Neural progenitor cell (in vitro differentiated cells): ENCODE results near the gene SLBP. TPM values are rescaled to one million over a fixed set of nuclear protein-coding genes. Genes with fewer than 3 reads are reported as not detected.

ENCODE experiments used
- DNase-seq: peaks from one replicate; pipeline ENCODE4 v3.0.0-alpha.2; 2016; ENCODE audit warnings: low spot score
- H2AFZ ChIP-seq: fragments of 200-600 bp; sonication (generic); replicated peaks from 2 replicates; pipeline ENCODE4 v1.6.1; 2016; ENCODE audit warnings: antibody characterized with exemption
- H3F3A ChIP-seq: fragments of 200-600 bp; sonication (generic); 2 replicates; pipeline ENCODE4 v1.6.1; 2016; ENCODE audit warnings: antibody characterized with exemption, low read depth
- H3K27ac ChIP-seq: fragments of 200-600 bp; sonication (generic); 2 replicates; pipeline ENCODE4 v1.5.1; 2016; ENCODE audit warnings: mild to moderate bottlenecking
- H3K27me3 ChIP-seq: fragments of 200-600 bp; sonication (generic); 2 replicates; pipeline ENCODE4 v1.6.1; 2016; ENCODE audit warnings: mild to moderate bottlenecking, moderate library complexity
- H3K36me3 ChIP-seq: fragments of 200-600 bp; sonication (generic); 2 replicates; pipeline ENCODE4 v1.5.1; 2016
- H3K4me1 ChIP-seq: fragments of 200-600 bp; sonication (generic); 2 replicates; pipeline ENCODE4 v1.6.1; 2016; ENCODE audit warnings: mixed run types
- H3K4me2 ChIP-seq: fragments of 200-600 bp; sonication (generic); 2 replicates; pipeline ENCODE4 v1.6.1; 2016
- H3K4me3 ChIP-seq: fragments of 200-600 bp; sonication (generic); 2 replicates; pipeline ENCODE4 v1.5.1; 2016
- H3K79me2 ChIP-seq: fragments of 200-600 bp; sonication (generic); 2 replicates; pipeline ENCODE4 v1.6.1; 2016; ENCODE audit warnings: low read depth
- H3K9ac ChIP-seq: fragments of 200-600 bp; sonication (generic); 2 replicates; pipeline ENCODE4 v1.6.1; 2016
- H3K9me3 ChIP-seq: fragments of 200-600 bp; sonication (generic); 2 replicates; pipeline ENCODE4 v1.5.1; 2016; ENCODE audit warnings: low read depth
- H4K20me1 ChIP-seq: fragments of 200-600 bp; sonication (generic); 2 replicates; pipeline ENCODE4 v1.6.1; 2016; ENCODE audit warnings: low read depth
- H3K27ac Mint-ChIP-seq: 3 replicates; pipeline ENCODE4 v1.8.0; 2021; ENCODE audit warnings: mixed read lengths
- H3K27me3 Mint-ChIP-seq: 2 replicates; pipeline ENCODE4 v1.8.0; 2022; ENCODE audit warnings: low read depth, mild to moderate bottlenecking, inconsistent platforms, moderate library complexity, mixed read lengths; ENCODE audit not compliant: insufficient read depth
- H3K36me3 Mint-ChIP-seq: 3 replicates; pipeline ENCODE4 v1.8.0; 2021; ENCODE audit warnings: mixed read lengths
- H3K4me1 Mint-ChIP-seq: 3 replicates; pipeline ENCODE4 v1.8.0; 2021; ENCODE audit warnings: mixed read lengths
- H3K4me3 Mint-ChIP-seq: 3 replicates; pipeline ENCODE4 v1.8.0; 2021; ENCODE audit warnings: mild to moderate bottlenecking, moderate library complexity, mixed read lengths
- H3K9me3 Mint-ChIP-seq: 3 replicates; pipeline ENCODE4 v1.8.0; 2020; ENCODE audit warnings: mixed read lengths
- CTCF ChIP-seq: fragments of 200-600 bp; sonication (generic); IDR thresholded peaks from 2 replicates; pipeline ENCODE4 v1.5.1; 2017; ENCODE audit warnings: antibody characterized with exemption, mild to moderate bottlenecking
- EZH2 ChIP-seq: fragments of 200-600 bp; sonication (generic); IDR thresholded peaks from 2 replicates; pipeline ENCODE4 v1.6.1; 2017; ENCODE audit warnings: antibody characterized with exemption, mild to moderate bottlenecking, moderate library complexity
- EZH2phosphoT487 ChIP-seq: fragments of 200-600 bp; sonication (generic); IDR thresholded peaks from 2 replicates; pipeline ENCODE4 v1.6.1; 2017; ENCODE audit warnings: antibody characterized with exemption
- total RNA-seq: library from RNA; depleted of rRNA; stranded (reverse); fragments of >200 nt; gene quantifications from 2 replicates; pipeline ENCODE4 v1.2.3, GENCODE V29; 2015; ENCODE audit warnings: low replicate concordance

The SLBP gene
- total RNA-seq, 1 donor from 2014 or later: 119 TPM

- Mint-ChIP-seq H3K36me3 (peaks cover 6% of the 10 kb centered on the region), H3K4me1 (peaks cover 15% of the 10 kb centered on the region), H3K9me3 (no peaks in the 10 kb centered on the region), H3K27ac (no peak within 1 kb of the TSS), H3K4me3 (peak within 1 kb of the TSS; percentile 87), H3K27me3 (peaks cover 8% of the 10 kb centered on the region)
- Histone ChIP-seq H3K4me1 (no peaks in the 10 kb centered on the region), H3K4me2 (peak within 1 kb of the TSS; percentile 93), H3F3A (peaks cover 41% of the 10 kb centered on the region), H3K9me3 (no peaks in the 10 kb centered on the region), H3K9ac (no peak within 1 kb of the TSS), H3K27ac (no peak within 1 kb of the TSS), H4K20me1 (no peaks in the 10 kb centered on the region), H3K79me2 (no peaks in the 10 kb centered on the region), H3K27me3 (peaks cover 21% of the 10 kb centered on the region), H3K36me3 (no peaks in the 10 kb centered on the region), H2AFZ (peak within 1 kb of the TSS; percentile 97), H3K4me3 (peak within 1 kb of the TSS; percentile 61)
- DNase-seq: peak; percentile 96
- peak; percentile 5 for TF ChIP-seq CTCF
- peak; percentile 46 for TF ChIP-seq EZH2phosphoT487
- peak; percentile 41 for TF ChIP-seq EZH2
Measured at GRCh38 chr4:1683736-1684505, 28.2 kb downstream of the SLBP start, which contains the start of gene FAM53A. TSS of gene FAM53A (minus strand) at chr4:1684313. CDS start at chr4:1668741, 15,572 bp downstream.

- Histone ChIP-seq H3K4me1 (no peaks in the 10 kb centered on the region), H2AFZ (peak overlapping the region; percentile 97), H3K9ac (no peak overlapping the region), H3K4me3 (peak overlapping the region; percentile 61), H3K9me3 (no peaks in the 10 kb centered on the region), H3K27ac (no peak overlapping the region), H3K4me2 (peak overlapping the region; percentile 93), H3K27me3 (peaks cover 21% of the 10 kb centered on the region), H4K20me1 (no peaks in the 10 kb centered on the region), H3F3A (peaks cover 41% of the 10 kb centered on the region), H3K36me3 (no peaks in the 10 kb centered on the region), H3K79me2 (no peaks in the 10 kb centered on the region)
- H3K9me3 Mint-ChIP-seq: no peaks in the 10 kb centered on the region
- no peak overlapping the region for H3K27ac Mint-ChIP-seq
- peaks cover 8% of the 10 kb centered on the region for H3K27me3 Mint-ChIP-seq
- DNase-seq: no peak
- peak overlapping the region; percentile 87 for H3K4me3 Mint-ChIP-seq
- H3K4me1 Mint-ChIP-seq: peaks cover 15% of the 10 kb centered on the region
- H3K36me3 Mint-ChIP-seq: peaks cover 6% of the 10 kb centered on the region
- TF ChIP-seq CTCF: no peak
- TF ChIP-seq EZH2phosphoT487: no peak
- TF ChIP-seq EZH2: peak; percentile 53
Measured at GRCh38 chr4:1683261-1683735, 28.8 kb downstream of the SLBP start.

GRCh38 chr4:1682860-1683259 is 29.3 kb downstream of the SLBP start:
- no peaks in the 10 kb centered on the region for H3K36me3 ChIP-seq
- peaks cover 8% of the 10 kb centered on the region for H3K27me3 Mint-ChIP-seq
- H3K9me3 ChIP-seq: no peaks in the 10 kb centered on the region
- H3K9me3 Mint-ChIP-seq: no peaks in the 10 kb centered on the region
- H3K36me3 Mint-ChIP-seq: peaks cover 6% of the 10 kb centered on the region
- H3K4me2 ChIP-seq: peak overlapping the region; percentile 93
- H3K27me3 ChIP-seq: peaks cover 21% of the 10 kb centered on the region
- no peaks in the 10 kb centered on the region for H3K79me2 ChIP-seq
- no peak overlapping the region for H3K27ac ChIP-seq
- H3K4me3 Mint-ChIP-seq: peak overlapping the region; percentile 87
- peaks cover 41% of the 10 kb centered on the region for H3F3A ChIP-seq
- H3K4me1 ChIP-seq: no peaks in the 10 kb centered on the region
- H3K4me1 Mint-ChIP-seq: peaks cover 15% of the 10 kb centered on the region
- peak; percentile 52 for DNase-seq
- H2AFZ ChIP-seq: peak overlapping the region; percentile 97
- TF ChIP-seq CTCF (no peak), EZH2 (no peak), EZH2phosphoT487 (no peak)
- no peak overlapping the region for H3K27ac Mint-ChIP-seq
- no peaks in the 10 kb centered on the region for H4K20me1 ChIP-seq
- H3K9ac ChIP-seq: no peak overlapping the region
- peak overlapping the region; percentile 61 for H3K4me3 ChIP-seq
